GM19468 (cell line): ENCODE data around the gene SMPD3.

Experiments
- ATAC-seq: cut with Tn5 transposase; IDR thresholded peaks from one replicate; pipeline ENCODE4 v1.9.1; 2021; ENCODE audit warnings: mild to moderate bottlenecking, moderate library complexity, moderate number of reproducible peaks; ENCODE audit not compliant: unreplicated experiment; ENCODE audit errors: extremely low read depth

The SMPD3 gene

DNA sequence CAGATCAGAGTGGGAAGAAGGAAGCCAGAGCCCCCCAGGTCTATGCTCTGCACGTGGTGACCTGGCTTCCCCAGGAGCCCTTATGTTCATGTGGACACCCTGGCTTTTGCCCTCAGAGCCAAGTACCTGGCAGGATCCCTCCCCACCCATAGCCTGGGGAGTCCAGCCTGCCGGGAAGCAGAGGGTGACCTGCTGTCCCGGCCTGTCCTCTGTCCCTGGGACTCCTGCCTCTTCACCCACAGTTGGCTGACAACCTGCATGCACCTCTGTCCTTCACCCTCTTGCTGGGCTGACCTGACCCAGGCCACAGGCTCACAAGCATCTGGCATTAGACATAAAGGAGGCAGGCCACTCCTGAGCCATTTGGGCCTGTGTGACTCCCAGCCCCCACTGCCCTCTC lies 60.2 kb downstream of the SMPD3 start:
- no peak for ATAC-seq

DNA sequence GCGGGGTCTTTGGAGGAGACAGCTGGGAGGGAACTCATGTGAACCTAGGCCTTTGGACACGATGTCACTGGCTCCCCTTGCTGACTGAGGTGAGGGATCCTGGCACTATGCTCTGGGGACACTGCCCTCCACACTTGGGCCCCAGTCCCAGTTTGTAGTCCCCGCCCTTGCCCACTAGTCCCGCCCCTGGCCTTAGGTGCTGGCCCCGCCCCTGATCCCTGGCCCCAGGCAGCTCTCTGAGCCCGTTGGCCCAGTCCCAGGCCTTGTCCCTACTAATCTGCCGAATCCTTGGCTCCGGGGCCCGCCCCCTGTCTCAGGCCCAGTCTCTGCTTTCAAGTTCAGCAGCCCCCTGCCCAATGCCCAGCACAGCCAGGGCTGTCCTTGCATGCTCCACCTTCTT lies 61.0 kb downstream of the SMPD3 start:
- no peak for ATAC-seq

DNA sequence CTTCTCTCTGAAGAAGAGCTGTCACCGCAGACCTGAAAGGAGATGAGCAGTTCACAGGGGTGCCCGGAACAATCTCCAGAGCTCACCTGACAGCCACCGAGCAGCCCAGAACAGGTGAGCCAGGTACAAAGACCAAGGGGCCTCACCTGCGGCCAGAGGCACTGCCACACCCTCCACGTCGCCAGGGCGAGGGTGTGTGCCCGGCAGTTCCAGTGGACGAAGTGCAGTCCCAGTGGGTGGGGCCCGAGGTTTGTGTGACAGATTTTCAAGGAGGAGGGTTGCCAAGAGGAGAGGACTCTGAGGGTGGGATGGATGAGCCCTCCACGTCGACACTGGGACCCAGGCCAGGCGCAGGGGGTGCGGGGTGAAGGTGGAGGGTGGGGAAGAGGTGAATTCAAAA lies 61.7 kb downstream of the SMPD3 start:
- ATAC-seq, result no peak

DNA sequence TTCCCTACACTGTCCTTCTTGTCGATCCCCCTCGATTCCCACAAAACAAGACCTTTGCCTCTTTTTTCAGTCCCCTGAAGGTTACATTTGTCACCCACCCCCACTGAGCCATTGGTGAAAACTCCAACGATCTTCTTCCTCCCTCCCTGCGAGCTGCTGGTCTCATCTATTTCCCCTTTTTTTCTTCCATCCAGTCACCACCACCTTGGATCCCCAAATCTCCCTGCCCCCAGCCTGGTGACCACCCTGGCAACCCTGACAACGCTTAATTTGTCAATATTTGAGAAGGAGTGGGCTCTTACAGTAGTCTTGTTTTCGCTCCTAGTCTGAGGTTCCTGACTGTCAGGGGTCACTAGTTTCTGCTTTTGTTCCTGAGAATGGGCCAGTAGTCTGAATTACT lies 62.9 kb downstream of the SMPD3 start:
- ATAC-seq, result no peak

DNA sequence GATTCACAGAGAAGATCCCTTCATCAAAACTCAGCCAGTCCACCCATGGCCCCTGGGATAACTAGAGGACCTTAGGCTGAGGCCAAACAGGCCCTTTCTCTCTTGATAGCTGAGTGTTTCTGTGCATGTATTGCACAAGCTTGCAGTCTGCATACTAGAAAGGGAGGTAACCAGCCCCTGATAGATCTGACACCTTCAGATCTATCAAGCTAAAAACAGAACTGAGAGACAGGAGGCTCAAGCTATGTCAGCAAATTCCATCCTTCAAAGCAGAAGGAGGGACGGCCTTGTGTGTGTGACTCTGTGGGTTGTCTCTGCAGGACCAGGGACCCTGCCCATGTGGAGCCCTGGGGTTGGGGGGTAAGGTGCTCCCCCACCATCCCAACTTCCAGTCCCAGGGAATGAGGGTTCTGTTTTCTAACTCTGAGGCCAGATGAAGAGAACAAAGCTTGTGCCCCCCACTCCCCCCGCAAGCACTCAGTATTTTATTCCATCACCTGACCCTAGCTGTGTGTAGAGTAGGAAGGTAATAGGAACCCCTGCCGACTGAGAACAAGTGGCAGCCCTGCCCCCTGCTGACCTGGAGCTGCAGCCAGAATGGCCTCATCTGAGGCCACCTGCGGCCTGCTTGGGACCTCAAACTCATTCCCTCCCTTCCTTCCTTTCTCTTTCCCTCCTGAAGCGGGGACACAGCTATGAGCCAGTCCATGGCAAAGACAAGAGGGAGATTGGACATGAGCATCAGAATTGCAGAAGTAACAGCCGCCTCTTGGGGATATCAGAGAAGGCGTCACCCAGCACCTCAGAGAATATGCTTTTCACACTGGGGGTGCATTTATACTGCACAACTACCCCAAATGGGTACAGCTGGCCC lies 63.8 kb downstream of the SMPD3 start:
- no peak for ATAC-seq

DNA sequence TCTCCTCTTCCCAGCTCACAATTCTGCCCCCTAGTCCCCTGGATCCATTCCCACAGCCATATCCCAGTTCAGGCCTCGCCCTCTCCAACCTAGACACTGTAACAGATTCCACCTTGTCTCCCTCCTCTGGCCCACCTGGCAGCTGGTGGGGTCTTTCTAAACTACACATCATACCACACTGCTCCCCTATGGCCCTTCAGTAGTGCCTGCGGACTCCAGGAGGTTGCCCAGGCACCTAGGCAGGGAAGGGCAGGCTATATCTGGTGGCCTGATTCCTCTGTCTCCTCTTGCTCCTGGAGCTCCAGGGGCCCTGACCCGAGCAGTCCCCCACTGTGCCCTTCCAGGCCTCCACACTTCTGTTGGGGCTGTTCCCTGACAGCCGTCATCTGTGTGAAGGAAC lies 64.5 kb downstream of the SMPD3 start:
- ATAC-seq, result no peak

DNA sequence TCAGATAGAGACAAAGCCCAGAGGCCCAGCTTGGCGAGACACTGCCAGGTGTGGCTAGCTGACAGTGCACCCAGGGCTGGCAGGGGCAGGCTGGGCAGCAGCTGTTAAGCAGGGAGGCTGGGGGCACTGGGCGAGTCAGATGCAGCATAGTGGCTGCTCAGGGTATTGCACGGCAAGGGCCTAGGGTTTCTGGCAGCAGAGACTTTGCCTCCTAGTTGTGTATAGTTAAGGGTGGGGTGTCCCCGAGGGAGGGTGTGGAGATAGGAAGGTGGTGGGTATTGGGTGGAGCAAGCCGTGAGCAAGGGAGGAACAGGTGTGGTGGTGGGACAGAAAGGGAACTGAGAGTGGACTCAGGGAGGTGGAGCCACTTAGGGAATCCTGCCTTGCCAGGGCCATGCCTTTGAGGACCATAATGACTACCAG lies 66.0 kb downstream of the SMPD3 start:
- no peak for ATAC-seq

DNA sequence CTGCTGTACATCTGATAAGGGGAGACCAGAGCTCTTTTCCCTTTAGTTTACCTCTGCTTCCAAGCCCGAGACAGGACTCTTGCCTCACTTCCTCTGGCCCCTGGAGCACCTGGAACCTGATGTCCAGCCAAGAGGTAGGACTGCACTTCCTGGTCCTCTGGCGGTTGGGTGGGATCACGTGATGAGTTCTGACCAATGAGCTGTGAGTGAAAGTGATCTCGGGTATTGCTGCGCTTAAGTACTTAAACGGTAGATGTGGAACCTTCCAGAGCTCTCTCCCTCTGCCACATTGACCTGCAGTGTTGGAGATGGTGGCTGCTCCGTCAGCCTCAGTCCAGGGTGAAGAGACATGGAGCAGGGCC lies 67.0 kb downstream of the SMPD3 start:
- ATAC-seq, result no peak

DNA sequence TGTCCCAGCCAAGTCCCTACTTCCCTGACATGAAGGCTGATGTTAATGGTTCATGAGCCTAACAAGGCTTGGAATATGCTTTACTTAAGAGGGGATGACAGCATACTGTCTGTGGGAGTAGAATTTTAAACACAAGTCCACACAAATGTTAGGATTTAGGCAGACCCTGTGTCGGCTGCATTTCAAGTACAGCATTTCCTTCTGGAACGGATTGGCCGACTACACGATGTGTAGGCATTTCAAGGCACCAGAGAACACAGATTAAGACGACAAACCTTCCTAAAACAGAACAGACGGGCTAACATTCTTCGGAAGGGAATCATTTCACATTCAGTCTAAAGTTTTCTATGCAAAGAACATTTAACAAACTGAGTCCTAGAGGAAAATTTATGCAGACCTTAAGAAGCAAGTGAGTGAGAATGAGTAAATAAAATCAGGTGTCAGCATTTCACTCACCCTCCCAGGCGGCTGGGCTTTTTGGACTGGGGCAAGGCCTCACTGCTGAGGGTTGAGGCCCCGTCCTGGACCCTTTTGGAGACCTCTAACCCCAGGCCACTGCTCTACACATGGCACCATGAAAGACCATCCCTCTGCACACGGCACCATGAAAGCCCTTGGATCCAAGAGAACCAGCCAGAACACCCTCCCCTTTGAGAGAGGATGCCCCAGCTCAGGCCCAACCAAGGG lies 67.5 kb downstream of the SMPD3 start:
- no peak for ATAC-seq

DNA sequence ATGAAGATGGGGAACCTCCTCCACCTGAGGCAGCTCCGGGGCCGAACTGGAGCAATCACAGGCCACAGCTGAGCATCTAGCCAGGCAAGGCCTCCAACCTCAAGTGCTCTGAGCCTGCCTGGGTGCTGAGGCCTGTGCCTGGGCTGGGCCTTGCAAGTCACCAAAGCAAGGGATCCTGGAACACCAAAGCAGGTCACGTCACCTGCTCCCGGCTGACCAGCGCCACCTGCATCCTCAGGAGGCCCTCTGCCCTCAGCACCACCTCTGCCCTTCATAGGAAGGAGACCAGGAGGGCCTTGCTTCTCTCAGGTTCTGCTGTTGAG lies 68.0 kb downstream of the SMPD3 start:
- no peak for ATAC-seq

DNA sequence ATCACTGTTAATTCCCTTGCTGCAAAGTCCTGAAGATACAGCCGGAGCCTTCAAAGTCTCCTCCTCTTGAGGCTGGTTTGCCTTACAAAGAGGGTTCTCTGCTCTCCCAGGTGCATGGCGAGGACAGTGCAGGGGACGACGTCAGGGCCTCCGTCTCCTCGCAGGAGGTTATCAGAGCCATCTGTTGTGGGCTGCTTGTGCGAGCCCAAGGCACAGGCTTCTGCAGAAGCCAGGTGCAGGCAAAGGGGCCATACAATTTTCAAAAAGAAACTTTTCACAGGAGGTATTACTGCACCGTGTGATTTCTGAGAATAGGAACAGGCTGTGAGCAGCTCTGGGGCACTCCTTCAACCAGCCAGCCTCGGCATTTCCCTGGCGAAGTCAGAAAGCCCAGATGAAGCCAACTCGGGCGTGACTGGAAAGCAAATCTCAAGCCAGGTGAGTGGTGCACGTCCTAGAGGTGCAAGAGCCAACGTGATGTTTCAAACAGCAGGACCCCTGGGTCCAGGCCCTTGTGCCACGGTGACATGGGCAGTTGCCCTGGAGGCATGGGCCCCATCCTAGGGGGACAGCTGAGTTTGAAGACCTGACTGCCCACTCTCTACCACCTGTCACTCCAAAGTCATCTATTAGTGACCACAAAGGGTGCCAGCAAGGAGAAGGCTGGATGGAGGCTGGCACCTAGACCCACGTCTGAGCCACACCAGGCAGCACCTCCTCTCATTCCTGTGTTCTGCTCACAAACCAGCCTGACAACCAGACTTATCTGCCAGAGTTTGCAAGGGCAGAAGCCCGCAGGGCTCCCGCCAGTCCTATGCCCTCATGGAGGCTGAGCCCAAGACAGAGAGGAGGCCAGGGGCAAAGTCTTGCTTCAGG lies 68.6 kb downstream of the SMPD3 start:
- ATAC-seq, result no peak

DNA sequence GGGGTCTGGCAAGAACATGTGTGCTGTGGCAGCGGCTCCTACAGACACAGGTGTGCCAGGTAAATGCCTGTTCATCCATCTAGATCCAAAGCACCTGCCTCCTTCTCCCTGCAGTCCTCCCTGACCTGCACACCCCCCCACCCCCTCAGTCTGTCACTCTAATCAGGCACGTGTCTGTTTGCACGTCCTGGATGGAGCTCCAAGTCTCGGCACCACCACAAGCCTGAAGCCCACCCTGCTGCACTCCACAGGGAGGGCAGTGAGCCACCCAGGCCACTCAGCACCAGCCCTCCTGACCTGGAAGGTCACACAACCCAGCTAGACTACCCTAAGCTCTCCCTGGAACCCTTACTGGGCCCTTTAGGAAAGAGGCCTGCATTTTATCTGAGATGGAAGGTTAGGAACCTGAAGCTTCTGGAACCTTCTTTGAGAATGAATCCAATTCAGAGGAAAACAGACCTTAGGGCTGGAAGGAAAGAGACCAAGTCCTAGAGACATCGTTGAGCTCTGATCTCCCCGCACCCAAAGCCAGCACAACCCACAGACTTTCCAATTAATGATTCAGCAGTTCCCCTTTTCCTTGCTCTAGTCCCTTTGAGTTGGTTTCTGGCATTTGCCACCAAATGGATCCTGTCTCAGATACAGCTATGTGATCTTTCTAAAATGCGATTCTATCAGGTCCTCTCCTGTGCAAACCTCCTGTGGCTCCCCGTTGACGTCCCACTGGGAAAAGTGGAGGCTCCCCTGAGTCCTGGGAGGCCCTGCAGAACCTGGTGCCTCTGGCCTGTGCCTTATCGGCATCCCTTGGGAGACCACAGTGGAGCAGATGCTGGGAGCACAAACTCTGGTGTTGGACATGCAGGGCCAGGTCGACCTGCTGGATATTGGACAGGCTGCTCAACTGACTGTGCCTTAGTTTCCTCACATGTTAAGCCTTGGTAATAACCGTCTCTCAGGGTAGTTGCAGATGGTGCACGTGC lies 69.6 kb downstream of the SMPD3 start:
- no peak for ATAC-seq

DNA sequence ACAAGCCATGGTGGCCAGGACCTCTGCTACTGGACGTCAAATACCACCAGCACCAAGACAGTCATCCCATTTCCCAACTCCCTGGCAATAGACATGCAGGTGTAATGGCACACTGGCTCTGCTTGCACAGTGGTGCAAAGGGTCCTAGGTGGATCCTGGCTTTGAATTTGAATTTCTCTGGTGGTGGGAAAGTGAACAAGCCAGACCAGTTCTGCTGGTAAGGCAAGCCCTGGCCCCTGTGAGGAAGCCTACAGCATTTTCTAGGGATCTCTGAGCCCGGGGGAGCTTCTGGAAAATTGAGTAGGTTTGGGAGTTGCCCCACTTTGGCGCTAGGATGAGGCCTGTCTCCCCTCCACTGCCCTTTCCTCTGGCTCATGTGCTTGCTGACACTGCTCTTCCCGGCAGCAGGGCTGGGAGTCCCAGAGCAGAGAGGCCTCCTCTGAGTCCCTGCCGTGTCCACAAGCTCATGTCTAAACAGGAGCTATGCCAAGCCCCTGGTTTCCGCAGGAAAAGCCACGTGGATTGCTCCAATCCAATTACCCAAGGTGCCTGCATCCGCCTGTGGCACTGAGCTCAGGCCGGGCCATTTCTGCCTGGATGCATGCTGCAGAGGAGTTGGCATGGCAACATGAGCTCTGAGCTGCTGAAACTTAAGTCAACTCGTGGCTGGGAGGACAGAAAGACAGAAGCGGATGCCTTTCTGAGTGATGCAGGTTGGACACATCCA lies 70.5 kb downstream of the SMPD3 start:
- ATAC-seq, result no peak

DNA sequence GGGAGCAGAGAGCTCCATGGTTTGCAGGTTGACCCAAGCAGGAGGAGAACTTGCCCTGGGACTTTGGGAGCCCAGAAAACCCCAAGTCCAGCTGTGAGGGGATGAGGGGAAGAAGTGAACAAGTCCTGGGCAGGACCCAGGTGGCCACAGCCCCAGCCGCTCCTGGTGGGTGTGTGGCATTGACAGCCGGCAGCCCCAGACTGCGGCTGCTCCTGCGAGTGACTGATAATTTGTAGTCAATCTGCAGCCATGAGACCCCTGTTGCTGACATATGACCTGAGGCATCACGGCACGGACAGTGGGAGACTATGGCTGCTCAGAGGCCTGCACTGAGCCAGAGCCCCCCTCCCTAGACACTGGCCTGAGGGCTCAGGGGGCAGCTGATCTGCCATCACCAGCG lies 71.1 kb downstream of the SMPD3 start:
- ATAC-seq, result no peak

DNA sequence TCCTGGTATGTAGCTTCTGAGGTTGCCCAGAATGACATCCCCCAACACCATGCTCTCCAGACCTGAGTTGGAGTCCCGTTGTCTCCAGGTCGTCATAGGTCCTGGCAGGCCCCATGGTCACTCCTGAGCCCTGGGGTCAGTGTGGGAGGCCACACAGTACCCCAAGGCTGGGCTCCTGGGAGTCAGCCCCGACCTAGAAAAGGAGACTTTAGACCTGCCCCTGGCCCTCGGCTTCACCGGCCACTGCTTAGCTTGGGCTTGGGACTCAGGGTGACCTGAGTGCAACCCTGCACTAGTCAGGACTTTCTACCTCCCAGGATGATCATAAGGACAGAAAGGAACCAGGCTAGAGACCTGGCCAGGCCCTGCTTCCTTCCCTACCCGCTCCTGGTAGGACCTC lies 71.7 kb downstream of the SMPD3 start:
- ATAC-seq, result no peak

DNA sequence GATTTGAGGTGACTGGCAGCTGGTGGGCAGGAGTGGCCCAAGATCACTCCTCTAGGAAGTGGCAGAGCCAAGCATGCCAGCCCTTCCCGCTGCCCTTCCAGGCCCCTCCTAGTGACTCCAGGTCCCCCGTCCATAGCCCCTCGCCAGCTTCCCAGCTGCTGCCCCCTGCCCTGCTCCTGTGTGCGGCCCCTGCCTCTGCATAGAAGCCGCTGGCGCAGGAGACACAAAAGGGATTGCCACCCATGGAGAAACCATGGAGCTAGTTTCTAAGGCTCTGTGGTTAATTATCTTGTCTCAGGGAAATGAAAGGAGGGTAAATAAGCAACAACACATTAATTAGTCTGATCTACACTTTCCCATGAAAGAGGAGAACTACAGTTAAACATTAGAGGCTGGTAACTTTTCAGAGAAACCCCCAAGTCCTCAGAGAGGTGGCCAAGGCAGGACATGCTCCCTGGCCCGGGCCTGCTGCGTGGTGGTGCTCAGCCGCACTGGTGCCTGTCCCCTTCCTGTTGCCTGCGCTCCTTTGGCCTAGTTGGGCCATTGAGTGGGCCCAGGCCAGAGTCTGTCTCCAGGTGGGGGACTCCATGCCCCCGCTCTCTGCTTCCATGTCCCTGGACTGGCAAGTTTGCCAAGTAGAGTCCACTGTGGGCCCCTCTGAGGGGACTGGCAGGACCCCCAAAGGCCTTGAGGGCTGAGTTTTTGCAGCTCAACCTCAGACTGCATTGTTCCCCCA lies 72.3 kb downstream of the SMPD3 start:
- no peak for ATAC-seq

DNA sequence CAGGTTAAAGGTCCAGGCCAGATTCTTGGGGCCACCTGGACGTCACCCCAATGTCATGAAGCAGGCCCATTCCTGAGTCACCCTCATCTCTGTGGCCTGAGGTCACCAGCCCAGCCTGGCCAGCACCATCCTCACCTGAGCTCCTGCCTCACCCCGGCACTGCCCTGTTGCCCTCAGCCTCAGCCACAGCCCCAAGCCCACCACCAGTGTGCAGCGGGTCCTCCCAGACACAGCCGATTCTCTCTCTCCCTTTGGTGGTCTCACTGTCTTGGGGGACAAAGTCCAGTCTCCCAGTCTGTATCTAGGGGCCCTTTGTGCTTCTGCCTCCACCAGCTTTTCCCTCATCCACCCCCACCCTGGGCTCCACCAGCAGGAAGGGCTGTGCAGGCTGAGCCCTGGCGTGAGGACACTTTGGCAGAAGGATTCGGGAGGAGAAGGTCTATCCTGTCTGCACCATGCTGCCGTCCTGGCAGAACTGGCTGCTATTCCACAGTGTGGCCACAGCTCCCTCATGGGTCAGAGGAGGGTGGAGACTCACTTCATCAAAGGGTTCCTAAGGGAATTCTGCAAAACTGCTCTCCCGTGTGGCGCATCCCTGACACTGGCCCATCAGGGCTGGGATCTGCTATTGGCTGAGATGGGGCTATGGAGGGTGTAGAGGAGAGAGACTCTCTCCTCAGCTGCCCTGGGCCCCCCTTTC lies 73.2 kb downstream of the SMPD3 start:
- no peak for ATAC-seq

DNA sequence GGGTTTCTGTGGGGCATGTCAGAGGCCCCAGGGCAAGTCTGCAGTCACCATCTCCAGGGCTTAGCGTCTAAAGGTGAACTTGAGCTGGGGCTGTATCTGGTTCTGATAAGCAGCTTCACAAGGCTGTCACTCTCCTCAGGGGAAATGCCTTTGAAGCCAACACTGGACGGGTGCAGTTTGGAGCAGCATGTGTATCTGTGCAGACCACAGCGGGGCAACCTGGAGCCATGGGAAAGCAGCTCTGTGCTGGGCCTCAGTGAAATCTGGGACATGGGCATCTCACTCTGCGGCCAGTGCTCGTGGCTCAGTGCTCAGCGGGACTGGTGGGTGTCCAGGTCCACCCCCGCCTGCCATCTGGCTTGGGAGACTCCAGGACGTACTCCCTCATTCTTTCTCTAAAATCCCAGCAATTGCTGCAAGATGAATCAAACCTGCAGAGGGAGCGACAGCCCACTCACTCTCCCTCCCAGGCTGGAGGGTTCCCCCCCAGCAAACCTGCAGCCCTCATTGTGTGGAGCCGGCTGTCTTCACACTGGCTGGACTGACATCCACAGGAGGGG lies 74.0 kb downstream of the SMPD3 start:
- ATAC-seq, result no peak
